Body of pancreas (tissue), 4 donors: ENCODE results near the gene CORIN. TPM values are rescaled to one million over a fixed set of nuclear protein-coding genes. Genes with fewer than 3 reads are reported as not detected.

Experiments used
- ATAC-seq: fragments of 150-250 bp; one replicate; pipeline ENCODE4 v1.9.1; 2016
- DNase-seq, 4 donors: peaks; one replicate each; pipeline ENCODE4 v3.0.0-alpha.2; 2019
- H3K27ac ChIP-seq, 4 donors: fragments of 200-600 bp; sonication (generic); 1 replicate in 3 of 4; 2 replicates in 1 of 4; pipeline versions ENCODE4 v1.5.1 to v1.6.1; 2016 to 2019; ENCODE audit warnings: mild to moderate bottlenecking in 1 of 4, mixed read lengths in 1 of 4, moderate library complexity in 1 of 4
- H3K27me3 ChIP-seq, 2 donors: fragments of 200-600 bp; sonication (generic); one replicate each; pipeline ENCODE4 v1.6.0; 2016; ENCODE audit warnings: mild to moderate bottlenecking in 1 of 2
- H3K36me3 ChIP-seq, 2 donors: fragments of 200-600 bp; sonication (generic); replicated peaks in 1 of 2; 2 replicates each; pipeline ENCODE4 v1.5.1; 2016; ENCODE audit warnings: low read depth in 2 of 2; ENCODE audit not compliant: insufficient read depth in 1 of 2
- H3K4me1 ChIP-seq: fragments of 200-600 bp; sonication (generic); one replicate; pipeline ENCODE4 v1.6.0; 2016
- H3K4me3 ChIP-seq, 2 donors: fragments of 200-600 bp; sonication (generic); 1 replicate in 1 of 2; 2 replicates in 1 of 2; pipeline ENCODE4 v1.5.1; 2016 to 2019
- H3K9me3 ChIP-seq, 3 donors: fragments of 200-600 bp; sonication (generic); 1 replicate in 2 of 3; 2 replicates in 1 of 3; pipeline ENCODE4 v1.5.1; 2016
- CTCF ChIP-seq, 7 experiments: fragments of 450-650 bp in 4 of 7; fragments of 200-600 bp in 3 of 7; sonication (generic) in 3 of 7; IDR thresholded peaks; one replicate each; pipeline ENCODE4 v1.5.1; 2016 to 2019; ENCODE audit warnings: antibody characterized with exemption in 7 of 7
- POLR2A ChIP-seq, 3 donors: fragments of 450-650 bp; IDR thresholded peaks; one replicate each; pipeline ENCODE4 v1.6.1; 2016; ENCODE audit warnings: antibody characterized with exemption in 3 of 3, mild to moderate bottlenecking in 2 of 3
- WGBS, 2 donors: methylation state at CpG; one replicate each; pipeline ENCODE4 v1.1.5; 2017; 5-methylcytosine and 5-hydroxymethylcytosine counted together
- intact Hi-C: fragments of 100-400 bp; cut with DNase I; formaldehyde crosslinking; loops from one replicate; pipeline ENCODE4 v1.15.1; 2023
- total RNA-seq, 2 donors: library from RNA; depleted of rRNA; stranded (reverse); fragments of >200 nt; gene quantifications; one replicate each; pipeline ENCODE4 v1.1.0, GENCODE V29; 2016

The CORIN gene
- total RNA-seq, 2 donors from 2014 or later: 0.33 to 1.3 TPM

GRCh38 chr4:47690611-47691010, 147.3 kb downstream of the CORIN start:
- no peaks in the 10 kb centered on the region for H3K27me3 ChIP-seq
- 82 to 84% methylated on average over 3 of the region's 3 CpGs for WGBS, 2 donors
- peaks cover 8% of the 10 kb centered on the region for H3K4me1 ChIP-seq
- no peaks in the 10 kb centered on the region for H3K36me3 ChIP-seq
- DNase-seq (no peak), ATAC-seq (no peak)
- H3K27ac ChIP-seq: no peak overlapping the region
- TF ChIP-seq POLR2A (IDR thresholded peaks at IDR 0.05) (no peak), CTCF (IDR thresholded peaks at IDR 0.05) (no peak)
- H3K9me3 ChIP-seq: no peaks in the 10 kb centered on the region
- no peak overlapping the region for H3K4me3 ChIP-seq
- intact Hi-C loops: no loop called here

- Histone ChIP-seq H3K4me1 (no peaks in the 10 kb centered on the region), H3K9me3 (no peaks in the 10 kb centered on the region), H3K36me3 (no peaks in the 10 kb centered on the region), H3K4me3 (no peak overlapping the region), H3K27me3 (no peaks in the 10 kb centered on the region), H3K27ac (no peak overlapping the region)
- intact Hi-C loops: no loop called here
- DNase-seq (peak; percentile 42 to 68 (median 57)), ATAC-seq (peak; percentile 62)
- WGBS, 2 donors: 38 to 39% methylated on average over 9 of the region's 9 CpGs
- no peak for TF ChIP-seq POLR2A (IDR thresholded peaks at IDR 0.05)
- peak; percentile 47 to 76 (median 67) for TF ChIP-seq CTCF (IDR thresholded peaks at IDR 0.05)
Observed at GRCh38 chr4:47686294-47686872, 151.5 kb downstream of the CORIN start.

GRCh38 chr4:47675806-47676205, 162.1 kb downstream of the CORIN start:
- intact Hi-C loops: no loop called here
- no peak for DNase-seq
- Histone ChIP-seq H3K27me3 (no peaks in the 10 kb centered on the region), H3K36me3 (no peaks in the 10 kb centered on the region), H3K4me1 (no peaks in the 10 kb centered on the region), H3K4me3 (no peak overlapping the region), H3K27ac (no peak overlapping the region), H3K9me3 (no peaks in the 10 kb centered on the region)
- TF ChIP-seq POLR2A (IDR thresholded peaks at IDR 0.05) (no peak), CTCF (IDR thresholded peaks at IDR 0.05) (no peak)
- 92 to 94% methylated on average over 2 of the region's 2 CpGs for WGBS, 2 donors
- ATAC-seq: no peak

- no peak for TF ChIP-seq CTCF (IDR thresholded peaks at IDR 0.05)
- no peak for TF ChIP-seq POLR2A (IDR thresholded peaks at IDR 0.05)
- DNase-seq: no peak
- intact Hi-C loops: no loop called here
Observed at GRCh38 chr4:47674144-47674543, 163.7 kb downstream of the CORIN start.

DNA sequence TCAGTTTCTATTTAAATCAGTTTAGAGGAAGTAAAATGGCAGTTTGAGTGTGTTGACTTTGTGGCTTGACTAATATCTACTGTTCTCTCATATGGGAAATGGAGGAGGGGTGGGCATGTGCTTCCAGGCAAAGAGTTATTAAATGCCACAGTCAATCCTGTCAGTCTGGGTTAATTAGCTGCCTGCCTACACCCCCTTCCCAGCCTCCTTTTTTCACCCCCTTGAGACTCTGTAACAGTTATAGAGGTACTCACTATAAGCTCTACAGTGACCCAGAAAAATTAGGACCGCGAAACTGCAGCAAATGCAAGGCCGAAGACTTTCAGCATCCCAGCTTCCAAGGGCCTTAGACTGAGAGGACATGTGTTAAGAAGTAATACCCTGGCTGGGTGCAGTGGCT, 165.2 kb downstream of the CORIN start:
- 97 to 100% methylated on average over 3 of the region's 3 CpGs for WGBS, 2 donors
- Histone ChIP-seq H3K9me3 (no peaks in the 10 kb centered on the region), H3K27ac (no peak overlapping the region), H3K4me1 (no peaks in the 10 kb centered on the region), H3K4me3 (no peak overlapping the region), H3K27me3 (no peaks in the 10 kb centered on the region), H3K36me3 (no peaks in the 10 kb centered on the region)
- no peak for DNase-seq
- TF ChIP-seq POLR2A (IDR thresholded peaks at IDR 0.05) (no peak), CTCF (IDR thresholded peaks at IDR 0.05) (no peak)
- ATAC-seq: no peak
- intact Hi-C loops: no loop called here

More at GRCh38 chr4:47674144-47674543, 163.7 kb downstream of the CORIN start:
- Histone ChIP-seq H3K27ac (no peak overlapping the region), H3K36me3 (no peaks in the 10 kb centered on the region), H3K4me3 (no peak overlapping the region), H3K4me1 (no peaks in the 10 kb centered on the region), H3K27me3 (no peaks in the 10 kb centered on the region), H3K9me3 (no peaks in the 10 kb centered on the region)
- 75 to 78% methylated on average over 4 of the region's 4 CpGs for WGBS, 2 donors
- ATAC-seq: no peak
